OCI-LY1 (cell line): Measurements from ENCODE around the gene CTSD.

Source experiments
- H2AFZ ChIP-seq: fragments of 200-600 bp; sonication (generic), shearing (Covaris generic); 2 replicates; pipeline ENCODE4 v1.6.0; 2014; ENCODE audit warnings: antibody characterized with exemption, mild to moderate bottlenecking, low read length
- H3F3A ChIP-seq: fragments of 200-600 bp; sonication (generic), shearing (Covaris generic); 2 replicates; pipeline ENCODE4 v1.6.0; 2014; ENCODE audit warnings: mild to moderate bottlenecking, antibody characterized with exemption, low read length, moderate library complexity; ENCODE audit not compliant: insufficient read depth
- H3K27ac ChIP-seq: fragments of 200-600 bp; sonication (generic); 2 replicates; pipeline ENCODE4 v1.5.1; 2014; ENCODE audit warnings: low read length, mixed run types, mild to moderate bottlenecking, low read depth; ENCODE audit not compliant: poor library complexity, severe bottlenecking
- H3K27me3 ChIP-seq: fragments of 200-600 bp; sonication (generic); 2 replicates; pipeline ENCODE4 v1.6.0; 2014; ENCODE audit warnings: antibody characterized with exemption, mild to moderate bottlenecking, low read length, moderate library complexity; ENCODE audit not compliant: insufficient read depth
- H3K36me3 ChIP-seq: fragments of 200-600 bp; sonication (generic); 2 replicates; pipeline ENCODE4 v1.6.1; 2014; ENCODE audit warnings: mild to moderate bottlenecking, antibody characterized with exemption, low read length, moderate library complexity, mixed read lengths; ENCODE audit not compliant: insufficient read depth
- H3K4me1 ChIP-seq: fragments of 200-600 bp; sonication (generic); 2 replicates; pipeline ENCODE4 v1.5.1; 2014; ENCODE audit warnings: mild to moderate bottlenecking, low read length, moderate library complexity; ENCODE audit not compliant: insufficient read depth, severe bottlenecking
- H3K4me2 ChIP-seq: fragments of 200-600 bp; sonication (generic), shearing (Covaris generic); 2 replicates; pipeline ENCODE4 v1.6.1; 2014; ENCODE audit warnings: low read length
- H3K4me3 ChIP-seq: fragments of 200-600 bp; sonication (generic); 2 replicates; pipeline ENCODE4 v1.5.1; 2014; ENCODE audit warnings: low read length, low read depth, mild to moderate bottlenecking, mixed read lengths; ENCODE audit not compliant: poor library complexity, severe bottlenecking
- H3K79me2 ChIP-seq: fragments of 200-600 bp; shearing (Covaris generic); 2 replicates; pipeline ENCODE4 v1.6.1; 2016; ENCODE audit warnings: mixed run types, low read length, mixed read lengths; ENCODE audit not compliant: insufficient read depth
- H3K9ac ChIP-seq: fragments of 200-600 bp; sonication (generic), shearing (Covaris generic); 2 replicates; pipeline ENCODE4 v1.6.1; 2014; ENCODE audit warnings: mild to moderate bottlenecking, low read length, mixed read lengths
- H3K9me2 ChIP-seq: fragments of 200-600 bp; sonication (generic), shearing (Covaris generic); 2 replicates; pipeline ENCODE4 v1.6.1; 2014; ENCODE audit warnings: low read depth, mild to moderate bottlenecking, low read length, mixed read lengths
- H3K9me3 ChIP-seq: fragments of 200-600 bp; shearing (Covaris generic); 2 replicates; pipeline ENCODE4 v1.6.1; 2014; ENCODE audit warnings: low read length, mixed read lengths
- H4K20me1 ChIP-seq: fragments of 200-600 bp; sonication (generic), shearing (Covaris generic); 2 replicates; pipeline ENCODE4 v1.6.0; 2016; ENCODE audit warnings: mild to moderate bottlenecking, low read length; ENCODE audit not compliant: insufficient read depth
- CTCF ChIP-seq: fragments of 200-600 bp; sonication (generic), shearing (Covaris generic); IDR thresholded peaks from 2 replicates; pipeline ENCODE4 v1.5.1; 2017; ENCODE audit warnings: mild to moderate bottlenecking, antibody characterized with exemption, low read length, moderate library complexity, mixed read lengths
- EZH2 ChIP-seq: fragments of 200-600 bp; sonication (generic), shearing (Covaris generic); IDR thresholded peaks from 2 replicates; pipeline ENCODE4 v1.8.0; 2017; ENCODE audit warnings: borderline replicate concordance, mixed run types, mild to moderate bottlenecking, antibody characterized with exemption, low read length, moderate library complexity, mixed read lengths

CTSD gene

GRCh38 chr11:1727096-1727690 lies 36.5 kb downstream of the CTSD start:
- Histone ChIP-seq H3K27me3 (no peaks in the 10 kb centered on the region; the same call in none of the 2 replicates), H3K36me3 (no peaks in the 10 kb centered on the region), H3K9me2 (no peaks in the 10 kb centered on the region), H3K4me1 (no peaks in the 10 kb centered on the region), H3K79me2 (no peaks in the 10 kb centered on the region), H3K4me2 (no peak overlapping the region), H2AFZ (no peak overlapping the region), H4K20me1 (no peaks in the 10 kb centered on the region), H3K4me3 (no peak overlapping the region), H3K9ac (no peak overlapping the region), H3K27ac (no peak overlapping the region), H3F3A (no peaks in the 10 kb centered on the region), H3K9me3 (no peaks in the 10 kb centered on the region)
- no peak for TF ChIP-seq EZH2
- no peak for TF ChIP-seq CTCF

- Histone ChIP-seq H3K4me2 (no peak overlapping the region), H3K27me3 (no peaks in the 10 kb centered on the region), H3K27ac (no peak overlapping the region), H3K4me3 (no peak overlapping the region), H3F3A (no peaks in the 10 kb centered on the region), H4K20me1 (no peaks in the 10 kb centered on the region), H2AFZ (no peak overlapping the region), H3K9me2 (no peaks in the 10 kb centered on the region), H3K4me1 (no peaks in the 10 kb centered on the region), H3K9ac (no peak overlapping the region), H3K9me3 (no peaks in the 10 kb centered on the region), H3K36me3 (no peaks in the 10 kb centered on the region), H3K79me2 (no peaks in the 10 kb centered on the region)
- no peak for TF ChIP-seq EZH2
- no peak for TF ChIP-seq CTCF
These were observed 43.9 kb downstream of the CTSD start for GRCh38 chr11:1719781-1720180.

DNA sequence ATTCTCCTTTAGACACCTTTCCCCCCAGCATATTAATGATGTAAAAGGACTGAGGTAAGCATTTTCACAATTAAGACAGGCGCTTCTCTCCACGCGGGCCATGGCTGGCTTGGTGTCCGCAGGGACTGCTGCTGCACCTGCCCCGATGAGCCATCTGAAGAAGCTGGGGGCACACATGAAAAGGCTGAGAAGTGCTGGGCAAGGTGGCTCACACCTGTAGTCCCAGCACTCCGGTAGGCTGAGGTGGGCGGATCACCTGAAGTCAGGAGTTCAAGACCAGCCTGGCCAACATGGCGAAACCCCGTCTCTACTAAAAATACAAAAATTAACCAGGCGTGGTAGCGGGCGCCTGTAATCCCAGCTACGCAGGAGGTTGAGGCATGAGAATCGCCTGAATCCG lies 45.4 kb downstream of the CTSD start:
- no peaks in the 10 kb centered on the region for H3K79me2 ChIP-seq
- H3K9me3 ChIP-seq = no peaks in the 10 kb centered on the region
- TF ChIP-seq EZH2 = no peak
- no peak for TF ChIP-seq CTCF
- H3K9ac ChIP-seq = no peak overlapping the region
- H3K9me2 ChIP-seq = no peaks in the 10 kb centered on the region
- H3K4me3 ChIP-seq = no peak overlapping the region
- no peak overlapping the region for H2AFZ ChIP-seq
- no peak overlapping the region for H3K27ac ChIP-seq
- no peaks in the 10 kb centered on the region for H3K4me1 ChIP-seq
- no peaks in the 10 kb centered on the region for H3K36me3 ChIP-seq
- no peaks in the 10 kb centered on the region for H4K20me1 ChIP-seq
- no peaks in the 10 kb centered on the region for H3K27me3 ChIP-seq
- H3K4me2 ChIP-seq = no peak overlapping the region
- no peaks in the 10 kb centered on the region for H3F3A ChIP-seq
